Astrocyte (in vitro differentiated cells and primary cell): ENCODE data around the gene RAPGEF4.

Experiments
- EZH2 ChIP-seq: IDR thresholded peaks from 2 replicates; pipeline ENCODE4 v1.6.1; 2012; ENCODE audit warnings: mild to moderate bottlenecking, low read length, inconsistent platforms; ENCODE audit not compliant: insufficient read depth
- TF ChIP-seq, protein P1 (sequence below): IDR thresholded peaks from 2 replicates; pipeline ENCODE4 v1.5.1; 2011; ENCODE audit warnings: low read depth, mild to moderate bottlenecking, inconsistent platforms, low read length, moderate library complexity; ENCODE audit not compliant: insufficient read depth

DNA sequence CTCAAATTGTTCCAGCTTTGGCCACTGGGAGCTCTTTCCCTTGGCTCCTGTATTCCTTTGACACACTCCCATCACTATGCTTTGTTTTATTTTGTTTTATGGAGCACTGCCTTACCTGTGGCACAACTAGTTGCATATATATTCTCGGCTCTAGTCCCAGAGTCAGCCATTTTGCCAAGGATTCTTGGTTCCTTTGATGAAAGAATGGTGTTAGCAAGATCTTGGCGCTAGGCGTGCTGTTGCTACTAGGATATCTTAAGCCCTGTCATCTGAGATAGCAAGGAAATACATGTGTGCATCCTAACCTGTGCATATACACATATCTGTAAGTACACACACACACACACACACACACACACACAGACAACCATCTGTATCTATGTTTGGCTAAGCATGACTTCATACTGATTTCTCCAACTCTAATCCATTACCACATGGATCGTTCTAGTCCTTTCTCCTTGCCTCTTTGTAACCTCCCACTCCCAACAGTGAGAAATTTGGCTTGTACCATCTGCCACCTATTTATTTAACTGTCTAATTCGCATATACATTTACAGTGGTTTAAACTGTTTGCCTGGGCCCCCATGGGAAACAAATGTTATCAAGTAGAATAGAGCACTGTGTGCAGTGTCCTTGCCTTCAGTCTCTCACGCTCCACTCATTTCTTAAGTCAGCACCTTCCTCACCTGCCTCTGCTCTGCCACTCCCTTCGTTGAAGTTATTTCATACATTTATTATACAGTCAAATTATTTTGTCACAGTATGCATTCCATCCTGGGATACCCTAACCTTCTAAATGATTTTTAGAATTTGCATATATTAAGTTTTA, 202.5 kb downstream of the RAPGEF4 start:
- TF ChIP-seq, protein P1, sequence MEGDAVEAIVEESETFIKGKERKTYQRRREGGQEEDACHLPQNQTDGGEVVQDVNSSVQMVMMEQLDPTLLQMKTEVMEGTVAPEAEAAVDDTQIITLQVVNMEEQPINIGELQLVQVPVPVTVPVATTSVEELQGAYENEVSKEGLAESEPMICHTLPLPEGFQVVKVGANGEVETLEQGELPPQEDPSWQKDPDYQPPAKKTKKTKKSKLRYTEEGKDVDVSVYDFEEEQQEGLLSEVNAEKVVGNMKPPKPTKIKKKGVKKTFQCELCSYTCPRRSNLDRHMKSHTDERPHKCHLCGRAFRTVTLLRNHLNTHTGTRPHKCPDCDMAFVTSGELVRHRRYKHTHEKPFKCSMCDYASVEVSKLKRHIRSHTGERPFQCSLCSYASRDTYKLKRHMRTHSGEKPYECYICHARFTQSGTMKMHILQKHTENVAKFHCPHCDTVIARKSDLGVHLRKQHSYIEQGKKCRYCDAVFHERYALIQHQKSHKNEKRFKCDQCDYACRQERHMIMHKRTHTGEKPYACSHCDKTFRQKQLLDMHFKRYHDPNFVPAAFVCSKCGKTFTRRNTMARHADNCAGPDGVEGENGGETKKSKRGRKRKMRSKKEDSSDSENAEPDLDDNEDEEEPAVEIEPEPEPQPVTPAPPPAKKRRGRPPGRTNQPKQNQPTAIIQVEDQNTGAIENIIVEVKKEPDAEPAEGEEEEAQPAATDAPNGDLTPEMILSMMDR: no peak
- no peak for TF ChIP-seq EZH2
